Prostate gland (tissue), 2 donors: ENCODE measurements around the gene UBAP2L. TPM values are rescaled to one million over a fixed set of nuclear protein-coding genes. Genes with fewer than 3 reads are reported as not detected.

ENCODE experiments used
- DNase-seq: peaks from one replicate; pipeline ENCODE4 v3.0.0-alpha.2; 2019; ENCODE audit warnings: low spot score
- H3K27ac ChIP-seq, 2 donors: fragments of 200-600 bp; sonication (generic); 2 replicates each; pipeline ENCODE4 v1.5.1; 2017 to 2019
- H3K27me3 ChIP-seq: fragments of 200-600 bp; sonication (generic); replicated peaks from 2 replicates; pipeline ENCODE4 v1.5.1; 2019; ENCODE audit not compliant: insufficient read depth
- H3K36me3 ChIP-seq, 2 donors: fragments of 200-600 bp; sonication (generic); 1 replicate in 1 of 2; 2 replicates in 1 of 2; pipeline versions ENCODE4 v1.5.1 to v1.8.1; 2017 to 2019
- H3K4me1 ChIP-seq: fragments of 200-600 bp; sonication (generic); replicated peaks from 2 replicates; pipeline ENCODE4 v1.5.1; 2019
- H3K4me3 ChIP-seq, 2 donors: fragments of 200-600 bp; sonication (generic); 2 replicates each; pipeline ENCODE4 v1.5.1; 2017 to 2019
- H3K9me3 ChIP-seq: fragments of 200-600 bp; sonication (generic); 2 replicates; pipeline ENCODE4 v1.5.1; 2017
- CTCF ChIP-seq, 4 experiments: fragments of 200-600 bp in 2 of 4; fragments of 450-650 bp in 2 of 4; sonication (generic) in 2 of 4; IDR thresholded peaks; 1 replicate in 3 of 4; 2 replicates in 1 of 4; pipeline ENCODE4 v1.5.1; 2016 to 2019; ENCODE audit warnings: antibody characterized with exemption in 4 of 4, mild to moderate bottlenecking in 2 of 4, moderate library complexity in 2 of 4
- POLR2A ChIP-seq: fragments of 450-650 bp; IDR thresholded peaks from one replicate; pipeline ENCODE4 v1.6.1; 2016; ENCODE audit warnings: antibody characterized with exemption, mild to moderate bottlenecking
- POLR2AphosphoS5 ChIP-seq: sonication (generic); formaldehyde crosslinking; IDR thresholded peaks from one replicate; pipeline ENCODE4 v1.6.1; 2017; ENCODE audit warnings: antibody characterized with exemption
- WGBS: methylation state at CpG from one replicate; pipeline ENCODE4 v1.1.5; 2018; 5-methylcytosine and 5-hydroxymethylcytosine counted together
- intact Hi-C: fragments of 100-400 bp; cut with DNase I; formaldehyde crosslinking; loops from one replicate; pipeline ENCODE4 v1.14.2; 2022
- total RNA-seq, 2 donors: library from RNA; depleted of rRNA; stranded (reverse); fragments of >200 nt; gene quantifications; one replicate each; pipeline ENCODE4 v1.1.0, GENCODE V29; 2016

Gene UBAP2L
- total RNA-seq, 2 donors from 2014 or later: 51.1 to 121 TPM

GRCh38 chr1:154208677-154209388 lies 11.9 kb upstream of the UBAP2L start:
- intact Hi-C loops: no loop called here

GRCh38 chr1:154212083-154212482 lies 8.7 kb upstream of the UBAP2L start:
- intact Hi-C loops: no loop called here
- H3K9me3 ChIP-seq: no peaks in the 10 kb centered on the region
- WGBS: 94% methylated on average over 10 of the region's 10 CpGs
- no peak for DNase-seq
- H3K27ac ChIP-seq: no peak overlapping the region
- H3K27me3 ChIP-seq: no peaks in the 10 kb centered on the region
- TF ChIP-seq POLR2AphosphoS5: no peak
- no peak for TF ChIP-seq CTCF (IDR thresholded peaks at IDR 0.05)
- TF ChIP-seq POLR2A: no peak
- H3K4me1 ChIP-seq: no peaks in the 10 kb centered on the region
- no peak overlapping the region for H3K4me3 ChIP-seq
- H3K36me3 ChIP-seq: peaks cover 8 to 27% of the 10 kb centered on the region in 2 donors

More at GRCh38 chr1:154208677-154209388, 11.9 kb upstream of the UBAP2L start:
- 92% methylated on average over 5 of the region's 5 CpGs for WGBS
- Histone ChIP-seq H3K4me3 (no peak overlapping the region), H3K9me3 (no peaks in the 10 kb centered on the region), H3K27ac (no peak overlapping the region), H3K4me1 (no peaks in the 10 kb centered on the region), H3K27me3 (no peaks in the 10 kb centered on the region), H3K36me3 (peaks cover 13 to 32% of the 10 kb centered on the region in 2 donors)
- DNase-seq: no peak
- TF ChIP-seq CTCF (IDR thresholded peaks at IDR 0.05): no peak
- no peak for TF ChIP-seq POLR2A
- no peak for TF ChIP-seq POLR2AphosphoS5

GRCh38 chr1:154213274-154213673 lies 7.5 kb upstream of the UBAP2L start:
- 94% methylated on average over 1 of the region's 1 CpG for WGBS
- peaks cover 8 to 26% of the 10 kb centered on the region in 2 donors for H3K36me3 ChIP-seq

GRCh38 chr1:154218545-154218944 lies 2.2 kb upstream of the UBAP2L start:
- peaks cover 3% of the 10 kb centered on the region for H3K4me1 ChIP-seq

More at GRCh38 chr1:154213274-154213673, 7.5 kb upstream of the UBAP2L start:
- no peaks in the 10 kb centered on the region for H3K9me3 ChIP-seq
- intact Hi-C loops: no loop called here
- no peak for TF ChIP-seq CTCF (IDR thresholded peaks at IDR 0.05)
- TF ChIP-seq POLR2AphosphoS5: no peak
- H3K4me3 ChIP-seq: no peak overlapping the region
- H3K4me1 ChIP-seq: peaks cover under 1% of the 10 kb centered on the region
- no peaks in the 10 kb centered on the region for H3K27me3 ChIP-seq
- no peak for DNase-seq
- no peak overlapping the region for H3K27ac ChIP-seq

More at GRCh38 chr1:154218545-154218944, 2.2 kb upstream of the UBAP2L start:
- Histone ChIP-seq H3K36me3 (peaks cover 0 to 4% of the 10 kb centered on the region in 2 donors), H3K9me3 (no peaks in the 10 kb centered on the region), H3K4me3 (peak overlapping the region in 1 of 2 donors; percentile 93), H3K27ac (no peak overlapping the region), H3K27me3 (no peaks in the 10 kb centered on the region)
- DNase-seq: no peak
- WGBS: 62% methylated on average over 3 of the region's 3 CpGs
- intact Hi-C loops: no loop called here
- TF ChIP-seq POLR2A (no peak), POLR2AphosphoS5 (no peak), CTCF (IDR thresholded peaks at IDR 0.05) (no peak)
